DND-41 (cell line): Measurements from ENCODE around the gene ALDH1L1.
"Not testable (repeated sequence)": the region's sequence is repeated elsewhere in the genome, so short reads cannot be mapped to it uniquely, and the experiment has no call there.

ENCODE experiments used
- CTCF ChIP-seq: IDR thresholded peaks from 2 replicates; pipeline ENCODE4 v1.5.1; 2012; ENCODE audit warnings: borderline replicate concordance, low read length, moderate library complexity, mild to moderate bottlenecking; ENCODE audit not compliant: poor library complexity, severe bottlenecking; ENCODE audit errors: extremely low read depth
- EZH2 ChIP-seq: IDR thresholded peaks from 3 replicates; pipeline ENCODE4 v1.6.1; 2012; ENCODE audit warnings: borderline replicate concordance, low read depth, mild to moderate bottlenecking, moderate library complexity, low read length, inconsistent platforms; ENCODE audit not compliant: severe bottlenecking

GRCh38 chr3:126096274-126096673, 84.1 kb downstream of the ALDH1L1 start:
- not testable (repeated sequence) for TF ChIP-seq CTCF, EZH2
